HK-2 (cell line): ENCODE data around the gene VAMP7.
"Not testable (repeated sequence)": the region's sequence is repeated elsewhere in the genome, so short reads cannot be mapped to it uniquely, and the experiment has no call there.

Experiments used
- DNase-seq: peaks from one replicate; pipeline ENCODE4 v3.0.0-alpha.2; 2018; ENCODE audit not compliant: unreplicated experiment

VAMP7 gene

GRCh38 chrX:155907661-155908060 lies 26.5 kb downstream of the VAMP7 start:
- not testable (repeated sequence) for DNase-seq

- DNase-seq = no peak
Observed at GRCh38 chrX:155923200-155923599, 42.1 kb downstream of the VAMP7 start.

- DNase-seq = not testable (repeated sequence)
Observed at GRCh38 chrX:155930852-155931618, 49.9 kb downstream of the VAMP7 start.

GRCh38 chrX:155938132-155938531 lies 57.0 kb downstream of the VAMP7 start:
- no peak for DNase-seq

- no peak for DNase-seq
Observed at GRCh38 chrX:155949098-155949497, 68.0 kb downstream of the VAMP7 start.

GRCh38 chrX:155951237-155951789 lies 70.2 kb downstream of the VAMP7 start:
- no peak for DNase-seq

- no peak for DNase-seq
Observed at GRCh38 chrX:155953055-155953454, 71.9 kb downstream of the VAMP7 start.

- DNase-seq = no peak
Observed at GRCh38 chrX:155954793-155955192, 73.6 kb downstream of the VAMP7 start.

GRCh38 chrX:155956099-155956498 lies 75.0 kb downstream of the VAMP7 start:
- no peak for DNase-seq

GRCh38 chrX:155956649-155957048 lies 75.5 kb downstream of the VAMP7 start:
- no peak for DNase-seq

- no peak for DNase-seq
Observed at GRCh38 chrX:155957843-155958242, 76.7 kb downstream of the VAMP7 start.

- DNase-seq = no peak
Observed at GRCh38 chrX:155959018-155959587, 78.0 kb downstream of the VAMP7 start.

- no peak for DNase-seq
Observed at GRCh38 chrX:155962906-155963305, 81.8 kb downstream of the VAMP7 start.

- peak; percentile 2 for DNase-seq
Observed at GRCh38 chrX:155966876-155967275, 85.7 kb downstream of the VAMP7 start.

- DNase-seq = no peak
Observed at GRCh38 chrX:155967653-155968325, 86.6 kb downstream of the VAMP7 start.

- DNase-seq = no peak
Observed at GRCh38 chrX:155968326-155968661, 87.1 kb downstream of the VAMP7 start.

- no peak for DNase-seq
Observed at GRCh38 chrX:155968791-155969190, 87.6 kb downstream of the VAMP7 start.

- not testable (repeated sequence) for DNase-seq
Observed at GRCh38 chrX:155971658-155972057, 90.5 kb downstream of the VAMP7 start.

- not testable (repeated sequence) for DNase-seq
Observed at GRCh38 chrX:155972241-155972640, 91.1 kb downstream of the VAMP7 start.

GRCh38 chrX:155983326-155983725 lies 102.2 kb downstream of the VAMP7 start:
- DNase-seq = no peak

- no peak for DNase-seq
Observed at GRCh38 chrX:155985208-155985607, 104.1 kb downstream of the VAMP7 start.

GRCh38 chrX:155986995-155987394 lies 105.8 kb downstream of the VAMP7 start:
- DNase-seq = not testable (repeated sequence)

- DNase-seq = no peak
Observed at GRCh38 chrX:155988859-155989258, 107.7 kb downstream of the VAMP7 start.
